SU-DHL-6 (cell line): ENCODE data around the gene SPARC.

Experiments used
- H2AFZ ChIP-seq: fragments of 200-600 bp; sonication (generic); 2 replicates; pipeline ENCODE4 v1.6.1; 2014; ENCODE audit warnings: low read depth, mild to moderate bottlenecking, moderate library complexity, mixed read lengths, antibody characterized with exemption, low read length; ENCODE audit not compliant: severe bottlenecking
- H3F3A ChIP-seq: fragments of 200-600 bp; shearing (Covaris generic); 2 replicates; pipeline ENCODE4 v1.6.0; 2016; ENCODE audit warnings: antibody characterized with exemption, mild to moderate bottlenecking; ENCODE audit not compliant: insufficient read depth
- H3K27ac ChIP-seq: fragments of 200-600 bp; sonication (generic); 2 replicates; pipeline ENCODE4 v1.5.1; 2016; ENCODE audit warnings: low read depth, mild to moderate bottlenecking, low read length, moderate library complexity, mixed read lengths
- H3K27me3 ChIP-seq: fragments of 200-600 bp; sonication (generic), shearing (Covaris generic); 2 replicates; pipeline ENCODE4 v1.6.0; 2014; ENCODE audit warnings: mild to moderate bottlenecking, low read length
- H3K36me3 ChIP-seq: fragments of 200-600 bp; sonication (generic); 2 replicates; pipeline ENCODE4 v1.6.1; 2014; ENCODE audit warnings: mild to moderate bottlenecking, low read length, mixed read lengths
- H3K4me2 ChIP-seq: fragments of 300-600, 200-600 bp; shearing (Covaris generic), sonication (generic); 2 replicates; pipeline ENCODE4 v1.6.0; 2014; ENCODE audit warnings: low read length, low read depth, mild to moderate bottlenecking; ENCODE audit not compliant: poor library complexity, severe bottlenecking
- H3K4me3 ChIP-seq: fragments of 200-600 bp; sonication (generic); 2 replicates; pipeline ENCODE4 v1.5.1; 2014; ENCODE audit warnings: antibody characterized with exemption, low read length, mild to moderate bottlenecking, mixed read lengths; ENCODE audit not compliant: insufficient read depth, poor library complexity, severe bottlenecking
- H3K79me2 ChIP-seq: fragments of 200-600 bp; sonication (generic); 2 replicates; pipeline ENCODE4 v1.6.1; 2014; ENCODE audit warnings: mild to moderate bottlenecking, low read length, moderate library complexity; ENCODE audit not compliant: insufficient read depth
- H3K9ac ChIP-seq: fragments of 200-600 bp; sonication (generic); 2 replicates; pipeline ENCODE4 v1.7.0; 2014; ENCODE audit warnings: mild to moderate bottlenecking, low read length
- H3K9me2 ChIP-seq: fragments of 200-600 bp; sonication (generic); replicated peaks from 2 replicates; pipeline ENCODE4 v1.6.1; 2014; ENCODE audit warnings: low read length; ENCODE audit not compliant: insufficient read depth
- H3K9me3 ChIP-seq: fragments of 200-600 bp; sonication (generic); 2 replicates; pipeline ENCODE4 v1.6.1; 2014; ENCODE audit warnings: low read length, mixed read lengths; ENCODE audit not compliant: insufficient read depth
- H4K20me1 ChIP-seq: fragments of 200-600 bp; sonication (generic); 2 replicates; pipeline ENCODE4 v1.6.1; 2014; ENCODE audit warnings: low read depth, mild to moderate bottlenecking, antibody characterized with exemption, low read length, moderate library complexity, mixed read lengths
- CTCF ChIP-seq: fragments of 200-600 bp; sonication (generic); IDR thresholded peaks from one replicate; pipeline ENCODE4 v1.5.1; 2017; ENCODE audit warnings: antibody characterized with exemption, mild to moderate bottlenecking, low read length, moderate library complexity; ENCODE audit not compliant: insufficient read depth, poor library complexity, severe bottlenecking
- EZH2phosphoT487 ChIP-seq: fragments of 200-600 bp; sonication (generic), shearing (Covaris generic); conservative IDR thresholded peaks from 2 replicates; pipeline ENCODE4 v1.6.1; 2018; ENCODE audit warnings: mild to moderate bottlenecking, antibody characterized with exemption, low read length, moderate library complexity, mixed read lengths

SPARC gene

DNA sequence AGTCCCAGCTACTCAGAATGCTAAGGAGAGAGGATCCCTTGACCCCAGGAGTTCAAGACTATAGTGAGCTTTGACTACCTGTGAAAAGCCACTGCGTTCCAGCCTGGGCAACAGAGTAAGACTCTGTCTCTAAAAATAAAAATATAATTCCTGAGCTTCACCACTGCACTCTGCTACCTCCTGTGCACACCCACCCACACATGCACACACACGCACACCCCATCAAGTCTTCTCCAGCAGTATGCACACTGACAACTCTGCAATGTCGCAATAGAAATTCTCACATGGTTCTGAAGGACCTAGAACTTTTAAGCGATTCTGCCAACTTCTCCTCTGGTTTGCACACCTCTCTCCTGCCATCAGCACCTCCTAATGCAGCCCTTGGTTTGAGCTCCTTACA lies 48.1 kb downstream of the SPARC start:
- Histone ChIP-seq H3K9me2 (no peaks in the 10 kb centered on the region), H2AFZ (no peak overlapping the region), H3K27me3 (no peaks in the 10 kb centered on the region), H3F3A (no peaks in the 10 kb centered on the region), H4K20me1 (no peaks in the 10 kb centered on the region), H3K4me2 (no peak overlapping the region), H3K9ac (no peak overlapping the region), H3K79me2 (no peaks in the 10 kb centered on the region), H3K36me3 (no peaks in the 10 kb centered on the region), H3K27ac (no peak overlapping the region), H3K4me3 (no peak overlapping the region), H3K9me3 (no peaks in the 10 kb centered on the region)
- TF ChIP-seq CTCF, result no peak
- TF ChIP-seq EZH2phosphoT487, result no peak

DNA sequence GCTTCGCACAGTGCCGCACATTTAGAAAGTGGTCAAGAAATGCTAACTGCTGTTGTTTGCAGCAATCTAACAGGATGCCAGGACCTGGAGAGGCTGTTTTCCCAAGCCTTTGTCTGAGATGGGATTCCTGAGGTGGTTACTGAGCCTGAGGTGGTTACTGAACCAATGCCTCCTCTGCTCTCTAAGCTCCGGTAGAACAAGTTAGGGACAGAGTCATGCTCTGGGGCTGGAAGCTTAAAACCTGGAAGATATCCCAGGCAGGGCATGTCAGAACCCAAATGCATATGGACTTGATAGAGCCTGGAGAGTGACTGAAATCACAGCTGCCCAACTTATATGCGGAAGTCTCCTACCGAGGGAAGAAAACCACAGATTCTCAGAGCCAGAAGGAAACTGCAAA lies 49.0 kb downstream of the SPARC start:
- H3K27me3 ChIP-seq, result 0 out of 2 replicates have a peak, but pooled peaks cover 2% of the 10 kb centered on the region
- TF ChIP-seq EZH2phosphoT487 (no peak), CTCF (no peak)
- no peaks in the 10 kb centered on the region for H3K9me2 ChIP-seq
- no peaks in the 10 kb centered on the region for H4K20me1 ChIP-seq
- no peak overlapping the region for H3K4me2 ChIP-seq
- H3K27ac ChIP-seq, result no peak overlapping the region
- no peak overlapping the region for H3K9ac ChIP-seq
- H2AFZ ChIP-seq, result no peak overlapping the region
- no peaks in the 10 kb centered on the region for H3K36me3 ChIP-seq
- H3F3A ChIP-seq, result no peaks in the 10 kb centered on the region
- no peak overlapping the region for H3K4me3 ChIP-seq
- no peaks in the 10 kb centered on the region for H3K9me3 ChIP-seq
- H3K79me2 ChIP-seq, result no peaks in the 10 kb centered on the region

GRCh38 chr5:151633892-151634291 lies 52.8 kb downstream of the SPARC start:
- H3F3A ChIP-seq, result no peaks in the 10 kb centered on the region
- no peak for TF ChIP-seq EZH2phosphoT487
- TF ChIP-seq CTCF, result no peak
- no peak overlapping the region for H3K9ac ChIP-seq
- no peak overlapping the region for H3K4me3 ChIP-seq
- H3K36me3 ChIP-seq, result no peaks in the 10 kb centered on the region
- no peaks in the 10 kb centered on the region for H4K20me1 ChIP-seq
- H3K27me3 ChIP-seq, result 0 out of 2 replicates have a peak, but pooled peaks cover 2% of the 10 kb centered on the region
- no peak overlapping the region for H2AFZ ChIP-seq
- H3K4me2 ChIP-seq, result no peak overlapping the region
- no peaks in the 10 kb centered on the region for H3K9me2 ChIP-seq
- H3K27ac ChIP-seq, result no peak overlapping the region
- no peaks in the 10 kb centered on the region for H3K79me2 ChIP-seq
- no peaks in the 10 kb centered on the region for H3K9me3 ChIP-seq
